Stomach smooth muscle (tissue), 2 donors: ENCODE results near the gene PPP1R2.
A peak's percentile ranks its signal among the peaks of the same experiment; 100 is the strongest.

Experiments used
- H3K27ac ChIP-seq: one replicate; pipeline ENCODE4 v1.7.0; 2013; ENCODE audit warnings: mild to moderate bottlenecking, low read length, inconsistent platforms
- H3K27me3 ChIP-seq, 2 donors: one replicate each; pipeline ENCODE4 v1.7.0; 2013; ENCODE audit warnings: low read length in 2 of 2; ENCODE audit not compliant: insufficient read depth in 2 of 2, control insufficient read depth in 1 of 2
- H3K36me3 ChIP-seq, 2 donors: one replicate each; pipeline ENCODE4 v1.7.0; 2013; ENCODE audit warnings: low read length in 2 of 2; ENCODE audit not compliant: control insufficient read depth in 2 of 2, insufficient read depth in 2 of 2
- H3K4me1 ChIP-seq: one replicate; pipeline ENCODE4 v1.7.0; 2013; ENCODE audit warnings: low read length; ENCODE audit not compliant: control insufficient read depth, insufficient read depth
- H3K4me3 ChIP-seq, 2 donors: one replicate each; pipeline ENCODE4 v1.7.0; 2013; ENCODE audit warnings: low read length in 2 of 2
- H3K9ac ChIP-seq, 2 donors: one replicate each; pipeline ENCODE4 v1.7.0; 2013; ENCODE audit warnings: low read length in 2 of 2, mild to moderate bottlenecking in 1 of 2
- H3K9me3 ChIP-seq, 2 donors: one replicate each; pipeline ENCODE4 v1.7.0; 2013; ENCODE audit warnings: low read length in 2 of 2; ENCODE audit not compliant: control insufficient read depth in 2 of 2
- donor health status: healthy.
- donor health status: Pancreatic carcinoma.

Gene PPP1R2

DNA sequence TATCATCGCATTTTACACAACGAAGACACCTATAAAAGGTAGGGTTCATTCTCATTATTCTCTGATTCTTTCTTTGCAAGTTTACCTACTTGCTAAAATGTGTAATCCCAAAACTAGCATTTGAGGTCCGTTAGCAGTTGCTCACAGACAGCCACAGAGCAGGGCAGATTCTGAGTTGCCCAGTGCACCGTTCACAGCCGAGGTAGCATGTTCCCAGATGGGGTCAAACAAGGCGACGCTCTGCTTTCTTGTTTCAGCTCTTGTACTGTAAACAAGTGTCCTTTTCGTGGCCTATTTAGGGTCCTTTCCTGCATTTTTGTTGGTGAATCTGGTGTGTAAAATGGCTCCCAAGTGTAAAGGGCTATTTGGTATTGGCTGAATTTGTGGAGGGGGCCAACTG lies 3.1 kb downstream of the PPP1R2 start:
- Histone ChIP-seq H3K9ac (no peak overlapping the region), H3K36me3 (no peaks in the 10 kb centered on the region), H3K9me3 (no peaks in the 10 kb centered on the region), H3K4me3 (peak overlapping the region in 1 of 2 donors; percentile 24), H3K4me1 (peaks cover 29% of the 10 kb centered on the region), H3K27me3 (no peaks in the 10 kb centered on the region), H3K27ac (no peak overlapping the region)

DNA sequence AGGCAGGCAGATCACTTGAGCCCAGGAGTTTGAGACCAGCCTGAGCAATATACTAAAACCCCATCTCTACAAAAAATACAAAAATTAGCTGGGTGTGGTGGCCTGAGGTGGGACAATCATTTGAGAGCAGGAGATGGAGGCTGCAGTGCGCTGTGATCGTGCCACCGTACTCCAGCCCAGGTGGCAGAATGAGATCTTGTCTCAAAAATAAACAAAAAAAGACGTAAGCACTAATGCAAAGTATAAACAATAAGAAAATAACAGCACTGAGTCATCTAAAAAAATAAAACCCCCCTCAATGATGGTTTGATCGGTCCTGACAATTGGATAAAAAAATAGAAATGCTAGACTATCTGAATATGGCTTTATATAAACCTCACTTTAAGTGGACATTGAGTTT lies 3.6 kb downstream of the PPP1R2 start:
- no peak overlapping the region for H3K27ac ChIP-seq
- no peak overlapping the region for H3K4me3 ChIP-seq

DNA sequence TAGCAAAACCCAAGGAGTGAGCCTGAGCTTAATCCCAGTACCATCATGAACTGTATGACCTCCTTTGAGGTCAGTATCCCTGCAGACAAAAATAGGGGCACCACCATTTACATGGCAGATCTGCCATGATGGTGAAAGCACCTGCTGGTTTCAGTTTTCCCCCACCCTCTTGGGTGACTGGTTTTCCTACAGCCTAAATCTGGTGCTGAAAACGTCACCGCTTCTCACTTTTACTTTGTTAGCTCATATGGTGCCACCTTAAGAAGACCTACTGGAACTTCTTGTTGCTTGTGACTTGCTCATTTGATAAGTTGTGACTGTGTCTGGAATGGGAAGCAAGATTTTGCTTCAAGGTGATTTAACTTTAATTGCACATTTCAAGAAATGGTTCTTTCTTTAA lies 5.1 kb downstream of the PPP1R2 start:
- no peak overlapping the region for H3K27ac ChIP-seq
- peaks cover 16% of the 10 kb centered on the region for H3K4me1 ChIP-seq

More for the DNA sequence above, 3.6 kb downstream of the PPP1R2 start:
- H3K9me3 ChIP-seq = no peaks in the 10 kb centered on the region
- no peaks in the 10 kb centered on the region for H3K36me3 ChIP-seq
- H3K27me3 ChIP-seq = no peaks in the 10 kb centered on the region
- peaks cover 24% of the 10 kb centered on the region for H3K4me1 ChIP-seq
- H3K9ac ChIP-seq = no peak overlapping the region

DNA sequence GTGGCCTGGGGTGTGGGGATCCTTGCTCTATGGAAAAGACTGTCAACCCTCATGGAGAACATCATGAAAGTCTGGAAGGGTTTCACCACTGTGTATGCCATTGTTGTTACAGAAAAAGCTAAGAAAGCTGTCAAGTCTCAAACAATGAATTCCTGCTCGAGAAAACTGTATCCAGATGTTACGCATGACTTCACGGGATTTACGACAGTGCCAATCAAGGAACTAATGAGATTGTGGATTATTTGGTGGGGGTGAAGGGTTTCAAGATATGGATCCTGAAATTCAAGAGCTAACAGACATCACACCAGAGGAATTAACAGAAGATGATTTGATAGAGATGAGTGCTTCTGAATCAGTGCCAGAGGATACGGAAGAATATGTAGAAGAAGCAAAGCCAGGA lies 7.8 kb downstream of the PPP1R2 start:
- no peak overlapping the region for H3K4me3 ChIP-seq
- H3K9me3 ChIP-seq = no peaks in the 10 kb centered on the region
- no peaks in the 10 kb centered on the region for H3K27me3 ChIP-seq
- H3K4me1 ChIP-seq = peaks cover 5% of the 10 kb centered on the region
- H3K9ac ChIP-seq = no peak overlapping the region
- H3K36me3 ChIP-seq = no peaks in the 10 kb centered on the region
- H3K27ac ChIP-seq = no peak overlapping the region

More for the DNA sequence above, 5.1 kb downstream of the PPP1R2 start:
- no peaks in the 10 kb centered on the region for H3K27me3 ChIP-seq
- H3K9ac ChIP-seq = no peak overlapping the region
- no peak overlapping the region for H3K4me3 ChIP-seq
- no peaks in the 10 kb centered on the region for H3K9me3 ChIP-seq
- H3K36me3 ChIP-seq = no peaks in the 10 kb centered on the region

DNA sequence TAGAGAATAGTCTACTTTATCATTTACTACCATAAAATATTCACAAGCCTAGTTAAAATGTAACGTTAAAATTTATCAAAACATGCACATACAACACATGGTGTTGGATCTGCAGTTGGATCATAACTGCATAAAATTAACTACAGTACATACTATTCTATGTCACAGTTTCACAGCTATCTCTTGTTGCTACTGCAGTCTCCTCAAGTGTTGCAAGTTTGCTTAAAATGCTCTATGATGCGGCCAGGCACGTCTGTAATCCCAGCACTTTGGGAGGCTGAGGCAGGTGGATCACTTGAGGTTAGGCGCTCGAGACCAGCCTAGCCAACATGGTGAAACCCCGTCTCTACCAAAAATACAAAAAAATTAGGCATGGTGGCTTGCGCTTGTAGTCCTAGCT lies 10.3 kb downstream of the PPP1R2 start:
- Histone ChIP-seq H3K27ac (no peak overlapping the region), H3K4me3 (no peak overlapping the region)

DNA sequence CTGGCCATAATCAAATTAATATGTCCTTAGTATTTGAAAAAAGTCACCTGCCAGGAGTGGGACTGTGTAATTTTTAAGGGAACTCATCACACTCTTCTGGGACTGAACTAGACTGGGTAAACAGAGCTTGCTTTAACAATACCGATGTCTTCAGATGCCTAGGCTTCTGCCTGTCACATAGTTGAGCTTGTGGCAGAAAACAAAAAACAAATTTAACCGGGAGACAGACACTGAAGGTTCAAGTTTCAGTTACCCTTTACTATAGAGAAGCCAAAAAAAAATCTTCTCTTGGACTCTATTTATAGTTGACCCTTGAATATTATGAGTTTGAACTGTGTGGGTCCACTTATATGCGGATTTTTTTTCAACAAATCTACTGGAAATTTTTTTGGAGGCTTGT lies 10.8 kb downstream of the PPP1R2 start:
- Histone ChIP-seq H3K4me3 (no peak overlapping the region), H3K36me3 (peaks cover 0 to 4% of the 10 kb centered on the region in 2 donors), H3K27me3 (no peaks in the 10 kb centered on the region), H3K9ac (no peak overlapping the region), H3K9me3 (no peaks in the 10 kb centered on the region), H3K4me1 (no peaks in the 10 kb centered on the region), H3K27ac (no peak overlapping the region)

More for the DNA sequence above, 10.3 kb downstream of the PPP1R2 start:
- H3K9me3 ChIP-seq = no peaks in the 10 kb centered on the region
- H3K4me1 ChIP-seq = no peaks in the 10 kb centered on the region
- no peaks in the 10 kb centered on the region for H3K27me3 ChIP-seq
- peaks cover 0 to 4% of the 10 kb centered on the region in 2 donors for H3K36me3 ChIP-seq
- no peak overlapping the region for H3K9ac ChIP-seq

DNA sequence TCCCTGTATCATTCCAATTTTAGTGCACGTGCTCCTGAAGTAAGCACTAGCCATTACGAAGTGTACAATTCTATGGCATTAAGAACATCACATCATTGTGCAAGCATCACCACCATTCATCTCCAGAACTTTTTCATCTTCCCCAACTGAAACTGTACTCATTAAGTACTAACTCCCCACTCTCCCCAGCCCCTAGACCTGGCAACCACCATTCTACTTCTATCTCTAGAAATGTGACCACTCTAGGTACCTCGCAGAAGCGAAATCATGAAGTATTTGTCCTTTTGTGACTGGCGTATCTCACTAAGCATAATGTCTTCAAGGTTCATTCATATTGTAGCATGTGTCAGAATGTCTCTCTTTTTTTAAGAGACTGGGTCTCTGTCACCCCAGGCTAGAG lies 11.4 kb downstream of the PPP1R2 start:
- H3K27me3 ChIP-seq = no peaks in the 10 kb centered on the region
- no peaks in the 10 kb centered on the region for H3K4me1 ChIP-seq
- no peak overlapping the region for H3K27ac ChIP-seq
- H3K9ac ChIP-seq = no peak overlapping the region
- peaks cover 0 to 4% of the 10 kb centered on the region in 2 donors for H3K36me3 ChIP-seq
- no peak overlapping the region for H3K4me3 ChIP-seq
- no peaks in the 10 kb centered on the region for H3K9me3 ChIP-seq

DNA sequence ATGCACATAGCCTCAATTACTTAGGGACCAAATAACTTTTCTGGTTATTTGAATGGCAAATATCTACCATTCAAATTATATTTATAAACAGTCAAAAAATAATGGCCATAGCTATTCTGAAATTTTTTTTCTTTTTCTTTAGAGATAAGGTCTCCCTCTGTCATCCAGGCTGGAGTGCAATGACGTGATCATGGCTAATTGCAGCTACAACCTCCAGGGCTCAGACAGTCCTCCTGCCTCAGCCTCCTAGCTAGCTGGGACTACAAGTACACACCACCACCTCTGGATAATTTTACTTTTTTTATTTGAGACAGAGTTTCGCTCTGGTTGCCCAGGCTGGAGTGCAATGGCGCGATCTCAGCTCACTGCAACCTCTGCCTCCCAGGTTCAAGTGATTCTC lies 16.6 kb downstream of the PPP1R2 start:
- Histone ChIP-seq H3K36me3 (peaks cover 12 to 13% of the 10 kb centered on the region in 2 donors), H3K9ac (no peak overlapping the region), H3K27ac (no peak overlapping the region), H3K4me1 (no peaks in the 10 kb centered on the region), H3K27me3 (no peaks in the 10 kb centered on the region), H3K9me3 (no peaks in the 10 kb centered on the region), H3K4me3 (no peak overlapping the region)

DNA sequence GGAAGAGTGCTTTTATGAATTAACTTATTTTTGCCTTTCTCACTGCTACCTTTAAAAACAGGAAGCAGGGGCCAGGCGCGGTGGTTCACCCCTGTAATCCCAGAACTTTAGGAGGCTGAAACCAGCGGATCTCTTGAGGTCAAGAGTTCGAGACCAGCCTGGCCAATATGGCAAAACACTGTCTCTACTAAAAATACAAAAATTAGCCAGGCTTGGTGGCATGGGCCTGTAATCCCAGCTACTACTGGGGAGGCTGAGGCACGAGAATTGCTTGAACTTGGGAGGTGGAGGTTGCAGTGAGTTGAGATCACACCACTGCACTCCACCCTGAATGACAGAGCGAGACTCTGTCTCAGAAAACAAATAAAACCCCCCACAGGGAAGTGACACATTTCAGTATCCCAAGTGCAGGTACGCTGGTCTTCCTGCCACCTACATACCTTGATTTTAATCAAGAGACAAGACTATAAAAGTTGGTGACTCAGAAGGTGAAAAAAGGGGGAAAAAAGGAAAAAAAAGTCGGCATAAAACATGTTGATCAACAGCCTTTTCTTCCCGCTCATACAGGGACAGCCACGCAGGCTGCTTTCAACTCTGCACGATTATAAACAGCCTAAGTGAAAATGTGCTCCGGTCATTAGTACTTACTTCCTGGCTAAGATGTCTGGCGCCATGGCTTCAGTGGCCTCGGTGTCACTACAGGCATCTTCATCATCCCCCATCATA lies 18.8 kb downstream of the PPP1R2 start:
- peaks cover 10 to 12% of the 10 kb centered on the region in 2 donors for H3K36me3 ChIP-seq

DNA sequence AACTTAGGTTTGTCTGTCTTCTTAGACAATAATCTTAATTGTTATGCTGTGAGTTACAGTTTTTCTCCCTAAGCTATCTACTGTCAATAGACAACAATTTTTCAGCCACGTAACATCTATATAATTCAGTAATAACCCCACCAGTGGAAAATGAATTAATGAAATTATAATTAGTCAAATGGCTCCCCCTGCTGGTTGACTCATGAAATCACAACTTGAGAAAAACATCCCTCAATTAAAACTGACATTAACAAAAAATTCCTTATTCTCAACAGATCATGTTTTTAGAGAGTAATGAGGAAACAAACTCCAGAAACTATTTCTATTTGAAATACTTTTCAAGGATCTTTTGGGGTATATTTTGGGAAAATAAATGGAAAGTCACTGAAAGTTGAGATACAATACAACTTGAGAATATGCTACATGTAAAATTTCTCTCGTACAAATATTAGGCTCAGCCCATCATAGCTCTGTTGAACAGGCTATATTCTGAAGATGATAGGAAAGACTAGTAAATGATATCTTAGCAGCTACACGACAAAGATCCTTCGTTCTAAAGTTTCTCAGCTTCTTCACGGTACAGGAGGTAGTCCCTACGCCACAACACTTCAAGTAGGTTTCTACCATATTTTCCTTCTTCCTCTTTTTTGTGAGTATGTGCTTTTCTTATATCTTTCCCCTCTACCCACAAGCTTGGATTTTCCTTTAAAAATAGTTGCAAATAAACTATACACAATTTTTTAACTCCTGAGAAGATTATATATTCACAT lies 20.7 kb downstream of the PPP1R2 start:
- Histone ChIP-seq H3K27me3 (no peaks in the 10 kb centered on the region), H3K4me3 (no peak overlapping the region), H3K4me1 (no peaks in the 10 kb centered on the region), H3K27ac (no peak overlapping the region), H3K9ac (no peak overlapping the region), H3K36me3 (peaks cover 9 to 12% of the 10 kb centered on the region in 2 donors), H3K9me3 (no peaks in the 10 kb centered on the region)

More for the DNA sequence above, 18.8 kb downstream of the PPP1R2 start:
- no peak overlapping the region for H3K27ac ChIP-seq
- H3K9ac ChIP-seq = no peak overlapping the region
- no peak overlapping the region for H3K4me3 ChIP-seq
- no peaks in the 10 kb centered on the region for H3K9me3 ChIP-seq
- no peaks in the 10 kb centered on the region for H3K4me1 ChIP-seq
- no peaks in the 10 kb centered on the region for H3K27me3 ChIP-seq

DNA sequence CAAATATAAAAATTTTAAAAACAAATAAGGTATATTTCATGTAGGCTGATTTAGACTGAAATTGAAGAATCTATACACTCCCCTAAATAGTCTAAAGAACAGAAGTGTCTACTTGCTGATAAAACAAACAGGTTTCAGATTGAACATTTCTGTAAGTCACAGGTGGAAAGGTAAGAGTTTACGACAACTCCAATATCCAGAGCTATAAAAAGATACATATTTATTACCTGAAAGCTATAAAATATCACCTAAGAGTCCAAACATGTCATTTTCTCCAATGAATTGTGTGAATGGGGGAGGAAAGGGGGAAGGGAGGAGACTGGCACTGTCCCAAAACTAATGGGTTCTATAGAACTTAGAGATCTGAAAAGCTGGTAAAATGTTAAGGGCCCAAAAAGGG lies 26.1 kb downstream of the PPP1R2 start:
- Histone ChIP-seq H3K4me3 (no peak overlapping the region), H3K27me3 (no peaks in the 10 kb centered on the region), H3K9me3 (no peaks in the 10 kb centered on the region), H3K4me1 (no peaks in the 10 kb centered on the region), H3K9ac (no peak overlapping the region), H3K27ac (no peak overlapping the region), H3K36me3 (peaks cover 6 to 14% of the 10 kb centered on the region in 2 donors)
